ENCODE measurements around the gene FBXO30. TPM values are rescaled to one million over a fixed set of nuclear protein-coding genes. Genes with fewer than 3 reads are reported as not detected.

Gene FBXO30
- total and polyA plus RNA-seq, 7 experiments from 2014 or later, result 1.1 to 5.1 (median 3.1) TPM

GRCh38 chr6:145823328-145823944 lies 8.8 kb upstream of the FBXO30 start:
- H3K4me3 ChIP-seq (ENCODE audit: low read length), result no peak overlapping the region
- H3K36me3 ChIP-seq (ENCODE audit: control insufficient read depth in 2 of 3, insufficient read depth in 3 of 3, low read length in 3 of 3), result no peaks in the 10 kb centered on the region
- Mint-ChIP-seq H3K4me3 (no peak overlapping the region), H3K27ac (no peak overlapping the region), H3K9me3 (no peaks in the 10 kb centered on the region), H3K36me3 (peaks cover 0 to 12% (median 3%) of the 10 kb centered on the region in 5 donors), H3K27me3 (peaks cover 0 to 5% (median 0%) of the 10 kb centered on the region in 5 donors), H3K4me1 (peaks cover 0 to 23% (median 5%) of the 10 kb centered on the region in 7 donors)
- DNase-seq, result no peak
- CTCF ChIA-PET, result no interaction called here
- H3K4me1 ChIP-seq (ENCODE audit: control insufficient read depth in 2 of 2, insufficient read depth in 2 of 2, low read length in 2 of 2), result peaks cover 0 to 5% of the 10 kb centered on the region in 2 donors
- H3K9me3 ChIP-seq (ENCODE audit: control insufficient read depth in 2 of 3, low read length in 3 of 3), result no peaks in the 10 kb centered on the region
- POLR2A ChIA-PET, result no interaction called here
- no peak overlapping the region for H3K27ac ChIP-seq (ENCODE audit: low read depth, low read length)
- H3K27me3 ChIP-seq (ENCODE audit: control insufficient read depth in 2 of 2, insufficient read depth in 2 of 2, low read length in 2 of 2), result no peaks in the 10 kb centered on the region
- ATAC-seq, result no peak
- intact Hi-C loops (cut with micrococcal nuclease), result no loop called here

GRCh38 chr6:145822456-145822855 lies 7.9 kb upstream of the FBXO30 start:
- Histone ChIP-seq H3K9me3 (ENCODE audit: control insufficient read depth in 2 of 3, low read length in 3 of 3) (no peaks in the 10 kb centered on the region), H3K36me3 (ENCODE audit: control insufficient read depth in 2 of 3, insufficient read depth in 3 of 3, low read length in 3 of 3) (no peaks in the 10 kb centered on the region), H3K27me3 (ENCODE audit: control insufficient read depth in 2 of 2, insufficient read depth in 2 of 2, low read length in 2 of 2) (no peaks in the 10 kb centered on the region), H3K4me3 (ENCODE audit: low read length) (no peak overlapping the region), H3K27ac (ENCODE audit: low read depth, low read length) (no peak overlapping the region), H3K4me1 (ENCODE audit: control insufficient read depth in 2 of 2, insufficient read depth in 2 of 2, low read length in 2 of 2) (peaks cover 0 to 5% of the 10 kb centered on the region in 2 donors)
- DNase-seq (no peak), ATAC-seq (no peak)
- intact Hi-C loops (cut with micrococcal nuclease), result no loop called here
- Mint-ChIP-seq H3K4me1 (peaks cover 0 to 23% (median 5%) of the 10 kb centered on the region in 7 donors), H3K36me3 (peaks cover 0 to 9% (median 3%) of the 10 kb centered on the region in 5 donors), H3K27me3 (peaks cover 0 to 5% (median 0%) of the 10 kb centered on the region in 5 donors), H3K27ac (no peak overlapping the region), H3K9me3 (no peaks in the 10 kb centered on the region), H3K4me3 (no peak overlapping the region)
- POLR2A ChIA-PET, result no interaction called here
- CTCF ChIA-PET, result no interaction called here

- Histone ChIP-seq H3K4me1 (ENCODE audit: control insufficient read depth in 2 of 2, insufficient read depth in 2 of 2, low read length in 2 of 2) (peaks cover 0 to 9% of the 10 kb centered on the region in 2 donors), H3K36me3 (ENCODE audit: control insufficient read depth in 2 of 3, insufficient read depth in 3 of 3, low read length in 3 of 3) (peaks cover 0 to 3% (median 0%) of the 10 kb centered on the region in 3 experiments), H3K4me3 (ENCODE audit: low read length) (no peak overlapping the region), H3K27ac (ENCODE audit: low read depth, low read length) (no peak overlapping the region), H3K9me3 (ENCODE audit: control insufficient read depth in 2 of 3, low read length in 3 of 3) (no peaks in the 10 kb centered on the region), H3K27me3 (ENCODE audit: control insufficient read depth in 2 of 2, insufficient read depth in 2 of 2, low read length in 2 of 2) (no peaks in the 10 kb centered on the region)
- ATAC-seq (no peak), DNase-seq (no peak)
- Mint-ChIP-seq H3K9me3 (no peaks in the 10 kb centered on the region), H3K36me3 (peaks cover 0 to 5% (median 3%) of the 10 kb centered on the region in 5 donors), H3K4me1 (peaks cover 11 to 37% (median 20%) of the 10 kb centered on the region in 7 donors), H3K27ac (no peak overlapping the region), H3K27me3 (peaks cover 0 to 3% (median 0%) of the 10 kb centered on the region in 5 donors), H3K4me3 (no peak overlapping the region)
- CTCF ChIA-PET, result no interaction called here
- intact Hi-C loops (cut with micrococcal nuclease), result loop anchor here in 1 of 2 donors (10.0 kb wide), 1 partner anchor 1235 kb away; no protein-coding TSS in a partner anchor
- POLR2A ChIA-PET, result interaction anchor here (1.1 kb wide), 1 partner anchor 84 kb away, joined by 4 read pairs; the partner anchor contains the start of gene EPM2A
These were observed 5.4 kb upstream of the FBXO30 start for GRCh38 chr6:145819994-145820393.

GRCh38 chr6:145818796-145819195 lies 4.2 kb upstream of the FBXO30 start:
- CTCF ChIA-PET, result no interaction called here
- DNase-seq, result no peak
- Mint-ChIP-seq H3K4me1 (peaks cover 13 to 40% (median 23%) of the 10 kb centered on the region in 7 donors), H3K9me3 (no peaks in the 10 kb centered on the region), H3K27me3 (peaks cover 0 to 3% (median 0%) of the 10 kb centered on the region in 5 donors), H3K36me3 (peaks cover 0 to 5% (median 3%) of the 10 kb centered on the region in 5 donors), H3K4me3 (no peak overlapping the region), H3K27ac (no peak overlapping the region)
- H3K4me3 ChIP-seq (ENCODE audit: low read length), result no peak overlapping the region
- peaks cover 0 to 10% of the 10 kb centered on the region in 2 donors for H3K4me1 ChIP-seq (ENCODE audit: control insufficient read depth in 2 of 2, insufficient read depth in 2 of 2, low read length in 2 of 2)
- no peaks in the 10 kb centered on the region for H3K9me3 ChIP-seq (ENCODE audit: control insufficient read depth in 2 of 3, low read length in 3 of 3)
- POLR2A ChIA-PET, result no interaction called here
- no peak for ATAC-seq
- H3K27me3 ChIP-seq (ENCODE audit: control insufficient read depth in 2 of 2, insufficient read depth in 2 of 2, low read length in 2 of 2), result no peaks in the 10 kb centered on the region
- peaks cover 0 to 4% (median 0%) of the 10 kb centered on the region in 3 experiments for H3K36me3 ChIP-seq (ENCODE audit: control insufficient read depth in 2 of 3, insufficient read depth in 3 of 3, low read length in 3 of 3)
- intact Hi-C loops (cut with micrococcal nuclease), result loop anchor here in 1 of 2 donors (10.0 kb wide), 1 partner anchor 1234 kb away; no protein-coding TSS in a partner anchor
- no peak overlapping the region for H3K27ac ChIP-seq (ENCODE audit: low read depth, low read length)

- Mint-ChIP-seq H3K9me3 (no peaks in the 10 kb centered on the region), H3K4me1 (peaks cover 20 to 41% (median 40%) of the 10 kb centered on the region in 7 donors), H3K4me3 (peak overlapping the region; percentile 34 to 96 (median 92)), H3K27me3 (peaks cover 0 to 3% (median 0%) of the 10 kb centered on the region in 5 donors), H3K36me3 (peaks cover 0 to 3% (median 0%) of the 10 kb centered on the region in 5 donors), H3K27ac (peak overlapping the region in 8 of 9 donors; percentile 45 to 91 (median 60))
- no peak for DNase-seq
- ChIA-PET CTCF (no interaction called here), POLR2A (interaction anchor here (1.4 to 3.0 kb wide), 2 partner anchors 47 to 81 kb away, joined by 5 to 46 read pairs; partner anchors contain the start of gene EPM2A)
- no peaks in the 10 kb centered on the region for H3K27me3 ChIP-seq (ENCODE audit: control insufficient read depth in 2 of 2, insufficient read depth in 2 of 2, low read length in 2 of 2)
- no peak overlapping the region for H3K27ac ChIP-seq (ENCODE audit: low read depth, low read length)
- intact Hi-C loops (cut with micrococcal nuclease), result loop anchor here in 1 of 2 donors (10.0 kb wide), 1 partner anchor 1232 kb away; no protein-coding TSS in a partner anchor
- no peaks in the 10 kb centered on the region for H3K9me3 ChIP-seq (ENCODE audit: control insufficient read depth in 2 of 3, low read length in 3 of 3)
- H3K36me3 ChIP-seq (ENCODE audit: control insufficient read depth in 2 of 3, insufficient read depth in 3 of 3, low read length in 3 of 3), result peaks cover 0 to 4% (median 0%) of the 10 kb centered on the region in 3 experiments
- no peak for ATAC-seq
- peaks cover 0 to 23% of the 10 kb centered on the region in 2 donors for H3K4me1 ChIP-seq (ENCODE audit: control insufficient read depth in 2 of 2, insufficient read depth in 2 of 2, low read length in 2 of 2)
- H3K4me3 ChIP-seq (ENCODE audit: low read length), result no peak overlapping the region
These were observed 1.8 kb upstream of the FBXO30 start for GRCh38 chr6:145816392-145816791.

- Mint-ChIP-seq H3K4me3 (peak overlapping the region; percentile 91 to 96 (median 94)), H3K27me3 (peaks cover 0 to 3% (median 0%) of the 10 kb centered on the region in 5 donors), H3K4me1 (peaks cover 25 to 49% (median 43%) of the 10 kb centered on the region in 7 donors), H3K27ac (peak overlapping the region; percentile 83 to 96 (median 95)), H3K36me3 (no peaks in the 10 kb centered on the region), H3K9me3 (no peaks in the 10 kb centered on the region)
- peak overlapping the region; percentile 80 for H3K27ac ChIP-seq (ENCODE audit: low read depth, low read length)
- peak overlapping the region; percentile 92 for H3K4me3 ChIP-seq (ENCODE audit: low read length)
- H3K27me3 ChIP-seq (ENCODE audit: control insufficient read depth in 2 of 2, insufficient read depth in 2 of 2, low read length in 2 of 2), result no peaks in the 10 kb centered on the region
- ChIA-PET POLR2A (interaction anchor here (0.6 to 3.0 kb wide), 5 partner anchors 15 to 149 kb away, joined by 4 to 46 read pairs (median 5); partner anchors contain the start of genes EPM2A and SHPRH), CTCF (interaction anchor here (1.5 kb wide), 1 partner anchor 81 kb away, joined by 3 read pairs; the partner anchor contains the start of gene EPM2A)
- intact Hi-C loops (cut with micrococcal nuclease), result loop anchor here (2.0 to 10.0 kb wide), 4 partner anchors 49 to 1751 kb away; no protein-coding TSS in a partner anchor
- ATAC-seq, result no peak
- no peaks in the 10 kb centered on the region for H3K9me3 ChIP-seq (ENCODE audit: control insufficient read depth in 2 of 3, low read length in 3 of 3)
- no peak for DNase-seq
- peaks cover 0 to 23% of the 10 kb centered on the region in 2 donors for H3K4me1 ChIP-seq (ENCODE audit: control insufficient read depth in 2 of 2, insufficient read depth in 2 of 2, low read length in 2 of 2)
- peaks cover 0 to 4% (median 0%) of the 10 kb centered on the region in 3 experiments for H3K36me3 ChIP-seq (ENCODE audit: control insufficient read depth in 2 of 3, insufficient read depth in 3 of 3, low read length in 3 of 3)
These were observed 997 bp upstream of the FBXO30 start for GRCh38 chr6:145815309-145816274.

Data from naive thymus-derived CD4-positive, alpha-beta T cell (primary cell).